Thyroid gland (tissue), 4 donors: ENCODE measurements around the gene PIGO.

Experiments
- CTCF ChIP-seq, 6 experiments: fragments of 200-600 bp in 3 of 6; fragments of 450-650 bp in 3 of 6; sonication (generic) in 3 of 6; IDR thresholded peaks; one replicate each; pipeline ENCODE4 v1.5.1; 2016 to 2019; ENCODE audit warnings: antibody characterized with exemption in 6 of 6, mild to moderate bottlenecking in 2 of 6, inconsistent platforms in 1 of 6, moderate library complexity in 1 of 6
- POLR2A ChIP-seq, 2 donors: fragments of 450-650 bp; IDR thresholded peaks; one replicate each; pipeline ENCODE4 v1.6.1; 2017; ENCODE audit warnings: antibody characterized with exemption in 2 of 2, mild to moderate bottlenecking in 2 of 2, moderate library complexity in 1 of 2

- no peak for TF ChIP-seq CTCF (IDR thresholded peaks at IDR 0.05)
- TF ChIP-seq POLR2A (IDR thresholded peaks at IDR 0.05) = no peak
Measured at GRCh38 chr9:35067056-35067455, 29.3 kb downstream of the PIGO start.
